ENCODE measurements around the gene KYNU.
"Not testable (repeated sequence)": the region's sequence is repeated elsewhere in the genome, so short reads cannot be mapped to it uniquely, and the experiment has no call there.

The KYNU gene

DNA sequence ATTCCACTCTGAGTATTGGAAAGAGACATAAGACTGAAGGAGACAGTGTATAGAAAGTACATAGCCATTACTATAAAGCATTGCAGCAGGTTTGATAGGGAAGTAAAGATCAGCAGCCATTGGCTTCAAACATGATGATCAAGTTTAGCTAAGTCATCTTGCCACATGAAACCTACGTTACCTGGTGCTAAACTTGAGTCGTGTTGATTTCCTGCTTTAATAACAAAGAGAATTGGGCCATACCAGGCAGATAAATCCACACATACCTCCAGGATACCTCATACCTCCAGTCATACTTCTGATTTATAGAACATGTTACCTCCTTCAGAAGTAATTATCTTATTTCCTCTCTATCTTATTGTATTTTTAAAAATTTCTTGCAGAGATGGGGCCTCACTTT, 10.3 kb upstream of the KYNU start:
- TF ChIP-seq, protein P1, sequence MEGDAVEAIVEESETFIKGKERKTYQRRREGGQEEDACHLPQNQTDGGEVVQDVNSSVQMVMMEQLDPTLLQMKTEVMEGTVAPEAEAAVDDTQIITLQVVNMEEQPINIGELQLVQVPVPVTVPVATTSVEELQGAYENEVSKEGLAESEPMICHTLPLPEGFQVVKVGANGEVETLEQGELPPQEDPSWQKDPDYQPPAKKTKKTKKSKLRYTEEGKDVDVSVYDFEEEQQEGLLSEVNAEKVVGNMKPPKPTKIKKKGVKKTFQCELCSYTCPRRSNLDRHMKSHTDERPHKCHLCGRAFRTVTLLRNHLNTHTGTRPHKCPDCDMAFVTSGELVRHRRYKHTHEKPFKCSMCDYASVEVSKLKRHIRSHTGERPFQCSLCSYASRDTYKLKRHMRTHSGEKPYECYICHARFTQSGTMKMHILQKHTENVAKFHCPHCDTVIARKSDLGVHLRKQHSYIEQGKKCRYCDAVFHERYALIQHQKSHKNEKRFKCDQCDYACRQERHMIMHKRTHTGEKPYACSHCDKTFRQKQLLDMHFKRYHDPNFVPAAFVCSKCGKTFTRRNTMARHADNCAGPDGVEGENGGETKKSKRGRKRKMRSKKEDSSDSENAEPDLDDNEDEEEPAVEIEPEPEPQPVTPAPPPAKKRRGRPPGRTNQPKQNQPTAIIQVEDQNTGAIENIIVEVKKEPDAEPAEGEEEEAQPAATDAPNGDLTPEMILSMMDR (IDR thresholded peaks at IDR 0.05; ENCODE audit: low read depth, low read length, missing control alignments) = no peak
- no peak overlapping the region for H3K4me3 ChIP-seq (ENCODE audit: low read depth, low read length)
- no peak for DNase-seq
- H3K36me3 ChIP-seq (replicated peaks) = no peaks in the 10 kb centered on the region
- no peaks in the 10 kb centered on the region for H3K27me3 ChIP-seq (replicated peaks)
- H3K27ac ChIP-seq = no peak overlapping the region
- in situ Hi-C loops (cut with HindIII; ENCODE audit: low pct_ligation_motif_present, low sequenced_read_pairs) = no loop called here

DNA sequence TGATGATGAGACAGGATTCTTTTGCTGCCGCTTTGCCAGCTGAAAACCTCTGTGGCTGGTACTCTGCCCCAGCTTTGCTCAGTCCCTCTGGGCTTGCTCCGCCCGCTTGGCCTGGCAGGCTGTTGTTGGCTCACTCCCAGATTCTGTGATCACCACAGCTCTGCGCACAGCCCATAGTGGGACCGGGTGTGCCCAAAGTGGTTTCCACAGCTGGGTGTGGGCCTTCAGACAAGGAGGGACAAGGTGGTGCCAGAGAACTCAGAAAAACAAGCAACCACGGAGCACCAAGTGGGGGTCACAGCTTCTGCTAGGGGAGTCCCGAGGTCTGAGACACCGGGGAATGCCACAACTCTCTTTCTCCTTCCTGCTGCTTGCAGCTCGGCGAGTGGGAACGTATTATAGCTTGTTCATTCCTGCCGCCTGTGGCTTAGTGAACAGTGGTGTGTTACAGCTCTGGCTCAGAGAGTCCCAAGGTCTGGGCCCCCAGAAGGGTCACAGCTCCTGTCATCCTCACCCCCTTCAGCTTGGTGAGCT, 9.2 kb upstream of the KYNU start:
- in situ Hi-C loops (cut with HindIII; ENCODE audit: low pct_ligation_motif_present, low sequenced_read_pairs) = no loop called here
- no peaks in the 10 kb centered on the region for H3K27me3 ChIP-seq (replicated peaks)
- no peak for DNase-seq
- H3K36me3 ChIP-seq (replicated peaks) = no peaks in the 10 kb centered on the region
- H3K27ac ChIP-seq = no peak overlapping the region
- no peak overlapping the region for H3K4me3 ChIP-seq (ENCODE audit: low read depth, low read length)
- TF ChIP-seq, protein P1 (IDR thresholded peaks at IDR 0.05; ENCODE audit: low read depth, low read length, missing control alignments) = no peak

DNA sequence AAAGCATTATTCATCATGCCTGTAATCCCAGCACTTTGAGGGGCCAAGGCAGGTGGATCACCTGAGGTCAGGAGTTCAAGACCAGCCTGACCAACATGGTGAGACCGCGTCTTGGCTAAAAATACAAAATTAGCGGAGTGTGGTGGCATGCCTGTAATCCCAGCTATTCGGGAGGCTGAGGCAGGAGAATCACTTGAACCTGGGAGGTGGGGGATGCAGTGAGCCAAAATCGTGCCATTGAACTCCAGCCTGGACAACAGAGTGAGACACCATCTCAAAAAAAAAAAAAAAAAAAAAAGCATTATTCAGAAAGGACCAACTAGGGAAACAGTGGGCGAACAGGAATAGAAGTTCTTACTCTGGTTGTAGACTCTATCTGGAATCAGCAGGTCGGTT, 8.4 kb upstream of the KYNU start:
- DNase-seq; H3K36me3 ChIP-seq (replicated peaks); in situ Hi-C loops (cut with HindIII; ENCODE audit: low pct_ligation_motif_present, low sequenced_read_pairs); H3K27ac ChIP-seq; H3K4me3 ChIP-seq (ENCODE audit: low read depth, low read length); H3K27me3 ChIP-seq (replicated peaks): not testable (repeated sequence)

DNA sequence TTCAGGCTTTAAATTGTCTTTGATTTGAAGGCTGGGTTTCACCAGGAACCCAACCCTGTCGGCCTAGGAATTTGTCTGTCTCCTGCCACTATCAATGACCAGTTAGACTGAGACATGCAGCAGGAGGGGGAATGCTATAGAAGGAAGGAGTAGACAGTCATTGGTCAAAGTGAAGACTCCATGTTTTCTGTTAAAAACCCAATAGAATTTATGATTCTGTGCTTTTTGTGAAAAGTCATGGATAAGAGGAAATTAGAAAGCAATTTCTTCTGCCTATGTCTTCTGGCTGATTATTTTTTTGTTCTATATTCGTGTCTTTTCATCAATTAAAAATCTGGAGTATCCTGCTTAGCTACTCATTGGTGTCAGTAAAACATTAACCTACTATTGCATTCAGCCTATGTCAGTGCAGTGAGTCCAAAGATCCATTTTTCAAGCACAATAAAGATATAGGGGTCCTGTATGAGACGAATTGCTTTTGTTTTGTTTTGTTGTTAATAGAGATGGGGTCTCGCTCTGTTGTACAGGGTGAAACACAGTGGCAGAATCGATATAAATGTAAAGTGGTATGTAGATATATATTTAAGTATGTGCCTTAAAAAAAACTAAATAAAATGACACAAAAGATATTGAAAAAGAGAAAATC, 7.9 kb upstream of the KYNU start:
- H3K36me3 ChIP-seq (replicated peaks) = no peaks in the 10 kb centered on the region
- DNase-seq = no peak
- H3K27me3 ChIP-seq (replicated peaks) = no peaks in the 10 kb centered on the region
- in situ Hi-C loops (cut with HindIII; ENCODE audit: low pct_ligation_motif_present, low sequenced_read_pairs) = no loop called here
- TF ChIP-seq, protein P1 (IDR thresholded peaks at IDR 0.05; ENCODE audit: low read depth, low read length, missing control alignments) = no peak
- H3K4me3 ChIP-seq (ENCODE audit: low read depth, low read length) = no peak overlapping the region
- no peak overlapping the region for H3K27ac ChIP-seq

DNA sequence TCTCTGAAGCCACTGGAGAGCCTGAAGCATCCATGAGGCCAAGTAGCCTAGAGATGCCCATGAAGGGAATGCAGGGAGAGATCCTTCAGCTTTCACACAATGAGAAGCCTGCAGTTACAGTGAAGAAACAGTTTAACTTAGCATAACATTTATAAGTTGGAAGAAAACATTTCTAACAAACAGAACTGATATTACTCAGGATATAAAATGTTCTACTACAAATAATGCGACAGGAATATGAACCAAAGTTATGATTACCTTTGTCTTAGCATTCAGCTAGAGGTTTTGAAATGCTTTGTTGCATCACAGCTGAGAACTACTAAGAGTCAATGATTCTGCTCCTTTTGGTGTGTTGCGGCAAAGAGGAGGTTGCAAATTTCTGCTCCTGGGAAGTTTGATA, 6.9 kb upstream of the KYNU start:
- DNase-seq = no peak
- Histone ChIP-seq H3K4me3 (ENCODE audit: low read depth, low read length) (no peak overlapping the region), H3K27me3 (replicated peaks) (no peaks in the 10 kb centered on the region), H3K36me3 (replicated peaks) (no peaks in the 10 kb centered on the region), H3K27ac (no peak overlapping the region)
- in situ Hi-C loops (cut with HindIII; ENCODE audit: low pct_ligation_motif_present, low sequenced_read_pairs) = no loop called here
- TF ChIP-seq, protein P1 (IDR thresholded peaks at IDR 0.05; ENCODE audit: low read depth, low read length, missing control alignments) = no peak

DNA sequence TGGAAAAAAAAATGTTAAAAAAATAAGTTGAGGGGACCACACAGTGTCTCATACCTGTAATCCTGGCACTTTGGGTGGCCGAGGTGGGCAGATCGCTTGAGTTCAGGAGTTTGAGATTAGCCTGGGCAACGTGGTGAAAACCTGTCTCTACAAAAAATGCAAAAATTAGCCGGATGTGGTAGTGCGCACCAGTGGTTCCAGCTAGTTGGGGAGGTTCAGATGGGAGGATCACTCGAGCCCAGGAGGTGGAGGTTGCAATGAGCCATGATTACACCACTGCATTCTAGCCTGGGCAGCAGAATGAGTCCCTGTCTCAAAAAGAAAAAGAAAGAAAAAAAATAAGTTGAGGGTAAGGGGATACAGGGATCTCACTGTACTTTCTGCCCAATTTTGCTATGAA, 6.1 kb upstream of the KYNU start:
- Histone ChIP-seq H3K27ac (no peak overlapping the region), H3K27me3 (replicated peaks) (no peaks in the 10 kb centered on the region), H3K4me3 (ENCODE audit: low read depth, low read length) (no peak overlapping the region), H3K36me3 (replicated peaks) (no peaks in the 10 kb centered on the region)
- in situ Hi-C loops (cut with HindIII; ENCODE audit: low pct_ligation_motif_present, low sequenced_read_pairs) = no loop called here
- TF ChIP-seq, protein P1 (IDR thresholded peaks at IDR 0.05; ENCODE audit: low read depth, low read length, missing control alignments) = no peak
- no peak for DNase-seq
